ENCODE data around the gene GCNT1.
"Not testable (repeated sequence)": the region's sequence is repeated elsewhere in the genome, so short reads cannot be mapped to it uniquely, and the experiment has no call there.

GCNT1 gene

GRCh38 chr9:76510041-76510440, 51.1 kb downstream of the GCNT1 start:
- Histone ChIP-seq H3K4me1 (ENCODE audit: insufficient read depth, low read length) (no peaks in the 10 kb centered on the region), H3K27ac (ENCODE audit: low read depth, low read length) (no peak overlapping the region)

GRCh38 chr9:76510446-76510845, 51.5 kb downstream of the GCNT1 start:
- Histone ChIP-seq H3K4me1 (ENCODE audit: insufficient read depth, low read length) (no peaks in the 10 kb centered on the region), H3K4me3 (ENCODE audit: low read depth in 1 of 2, low read length in 2 of 2) (no peak overlapping the region), H3K27ac (ENCODE audit: low read depth, low read length) (no peak overlapping the region), H3K9ac (ENCODE audit: low read length) (no peak overlapping the region), H3K27me3 (ENCODE audit: control insufficient read depth in 1 of 2, insufficient read depth in 2 of 2, low read length in 2 of 2) (no peaks in the 10 kb centered on the region), H3K9me3 (ENCODE audit: low read length) (no peaks in the 10 kb centered on the region), H3K36me3 (ENCODE audit: insufficient read depth, low read length) (no peaks in the 10 kb centered on the region)

More at GRCh38 chr9:76510041-76510440, 51.1 kb downstream of the GCNT1 start:
- Histone ChIP-seq H3K27me3 (ENCODE audit: control insufficient read depth in 1 of 2, insufficient read depth in 2 of 2, low read length in 2 of 2) (no peaks in the 10 kb centered on the region), H3K9ac (ENCODE audit: low read length) (no peak overlapping the region), H3K9me3 (ENCODE audit: low read length) (no peaks in the 10 kb centered on the region), H3K4me3 (ENCODE audit: low read depth in 1 of 2, low read length in 2 of 2) (no peak overlapping the region), H3K36me3 (ENCODE audit: insufficient read depth, low read length) (no peaks in the 10 kb centered on the region)

GRCh38 chr9:76512826-76513225, 53.8 kb downstream of the GCNT1 start:
- Histone ChIP-seq H3K9ac (ENCODE audit: low read length) (no peak overlapping the region), H3K36me3 (ENCODE audit: insufficient read depth, low read length) (no peaks in the 10 kb centered on the region), H3K4me1 (ENCODE audit: insufficient read depth, low read length) (no peaks in the 10 kb centered on the region), H3K4me3 (ENCODE audit: low read depth in 1 of 2, low read length in 2 of 2) (no peak overlapping the region), H3K9me3 (ENCODE audit: low read length) (no peaks in the 10 kb centered on the region), H3K27ac (ENCODE audit: low read depth, low read length) (no peak overlapping the region), H3K27me3 (ENCODE audit: control insufficient read depth in 1 of 2, insufficient read depth in 2 of 2, low read length in 2 of 2) (no peaks in the 10 kb centered on the region)

- no peaks in the 10 kb centered on the region for H3K9me3 ChIP-seq (ENCODE audit: low read length)
- no peaks in the 10 kb centered on the region for H3K36me3 ChIP-seq (ENCODE audit: insufficient read depth, low read length)
- H3K4me1 ChIP-seq (ENCODE audit: insufficient read depth, low read length), result no peaks in the 10 kb centered on the region
- no peaks in the 10 kb centered on the region for H3K27me3 ChIP-seq (ENCODE audit: control insufficient read depth in 1 of 2, insufficient read depth in 2 of 2, low read length in 2 of 2)
- no peak overlapping the region for H3K9ac ChIP-seq (ENCODE audit: low read length)
- no peak overlapping the region for H3K27ac ChIP-seq (ENCODE audit: low read depth, low read length)
- no peak overlapping the region for H3K4me3 ChIP-seq (ENCODE audit: low read depth in 1 of 2, low read length in 2 of 2)
Observed at GRCh38 chr9:76516350-76516749, 57.4 kb downstream of the GCNT1 start.

- Histone ChIP-seq H3K9me3 (ENCODE audit: low read length) (no peaks in the 10 kb centered on the region), H3K4me3 (ENCODE audit: low read depth in 1 of 2, low read length in 2 of 2) (no peak overlapping the region), H3K27me3 (ENCODE audit: control insufficient read depth in 1 of 2, insufficient read depth in 2 of 2, low read length in 2 of 2) (no peaks in the 10 kb centered on the region), H3K9ac (ENCODE audit: low read length) (no peak overlapping the region), H3K36me3 (ENCODE audit: insufficient read depth, low read length) (no peaks in the 10 kb centered on the region), H3K27ac (ENCODE audit: low read depth, low read length) (no peak overlapping the region), H3K4me1 (ENCODE audit: insufficient read depth, low read length) (no peaks in the 10 kb centered on the region)
Observed at GRCh38 chr9:76516871-76517270, 57.9 kb downstream of the GCNT1 start.

- H3K36me3 ChIP-seq (ENCODE audit: insufficient read depth, low read length), result no peaks in the 10 kb centered on the region
- no peaks in the 10 kb centered on the region for H3K9me3 ChIP-seq (ENCODE audit: low read length)
- no peak overlapping the region for H3K27ac ChIP-seq (ENCODE audit: low read depth, low read length)
- H3K27me3 ChIP-seq (ENCODE audit: control insufficient read depth in 1 of 2, insufficient read depth in 2 of 2, low read length in 2 of 2), result no peaks in the 10 kb centered on the region
- H3K4me1 ChIP-seq (ENCODE audit: insufficient read depth, low read length), result no peaks in the 10 kb centered on the region
- no peak overlapping the region for H3K4me3 ChIP-seq (ENCODE audit: low read depth in 1 of 2, low read length in 2 of 2)
- H3K9ac ChIP-seq (ENCODE audit: low read length), result no peak overlapping the region
Observed at GRCh38 chr9:76519075-76519835, 60.3 kb downstream of the GCNT1 start.

- Histone ChIP-seq H3K9me3 (ENCODE audit: low read length) (no peaks in the 10 kb centered on the region), H3K27me3 (ENCODE audit: control insufficient read depth in 1 of 2, insufficient read depth in 2 of 2, low read length in 2 of 2) (no peaks in the 10 kb centered on the region), H3K4me3 (ENCODE audit: low read depth in 1 of 2, low read length in 2 of 2) (no peak overlapping the region), H3K27ac (ENCODE audit: low read depth, low read length) (no peak overlapping the region), H3K9ac (ENCODE audit: low read length) (no peak overlapping the region), H3K36me3 (ENCODE audit: insufficient read depth, low read length) (no peaks in the 10 kb centered on the region), H3K4me1 (ENCODE audit: insufficient read depth, low read length) (no peaks in the 10 kb centered on the region)
Observed at GRCh38 chr9:76521244-76521681, 62.3 kb downstream of the GCNT1 start.

GRCh38 chr9:76521906-76522305, 62.9 kb downstream of the GCNT1 start:
- no peak overlapping the region for H3K27ac ChIP-seq (ENCODE audit: low read depth, low read length)
- H3K9me3 ChIP-seq (ENCODE audit: low read length), result no peaks in the 10 kb centered on the region
- H3K4me3 ChIP-seq (ENCODE audit: low read depth in 1 of 2, low read length in 2 of 2), result no peak overlapping the region
- H3K4me1 ChIP-seq (ENCODE audit: insufficient read depth, low read length), result no peaks in the 10 kb centered on the region
- no peak overlapping the region for H3K9ac ChIP-seq (ENCODE audit: low read length)
- H3K36me3 ChIP-seq (ENCODE audit: insufficient read depth, low read length), result no peaks in the 10 kb centered on the region
- no peaks in the 10 kb centered on the region for H3K27me3 ChIP-seq (ENCODE audit: control insufficient read depth in 1 of 2, insufficient read depth in 2 of 2, low read length in 2 of 2)

GRCh38 chr9:76523617-76524200, 64.7 kb downstream of the GCNT1 start:
- H3K9me3 ChIP-seq (ENCODE audit: low read length); H3K9ac ChIP-seq (ENCODE audit: low read length); H3K4me3 ChIP-seq (ENCODE audit: low read depth in 1 of 2, low read length in 2 of 2); H3K36me3 ChIP-seq (ENCODE audit: insufficient read depth, low read length); H3K4me1 ChIP-seq (ENCODE audit: insufficient read depth, low read length); H3K27me3 ChIP-seq (ENCODE audit: control insufficient read depth in 1 of 2, insufficient read depth in 2 of 2, low read length in 2 of 2); H3K27ac ChIP-seq (ENCODE audit: low read depth, low read length): not testable (repeated sequence)

- Histone ChIP-seq H3K27ac (ENCODE audit: low read depth, low read length) (no peak overlapping the region), H3K27me3 (ENCODE audit: control insufficient read depth in 1 of 2, insufficient read depth in 2 of 2, low read length in 2 of 2) (no peaks in the 10 kb centered on the region), H3K9me3 (ENCODE audit: low read length) (no peaks in the 10 kb centered on the region)
Observed at GRCh38 chr9:76525196-76525595, 66.2 kb downstream of the GCNT1 start.

GRCh38 chr9:76526026-76526425, 67.0 kb downstream of the GCNT1 start:
- H3K9ac ChIP-seq (ENCODE audit: low read length), result no peak overlapping the region
- H3K36me3 ChIP-seq (ENCODE audit: insufficient read depth, low read length), result no peaks in the 10 kb centered on the region
- H3K27me3 ChIP-seq (ENCODE audit: control insufficient read depth in 1 of 2, insufficient read depth in 2 of 2, low read length in 2 of 2), result no peaks in the 10 kb centered on the region
- H3K4me1 ChIP-seq (ENCODE audit: insufficient read depth, low read length), result no peaks in the 10 kb centered on the region
- no peaks in the 10 kb centered on the region for H3K9me3 ChIP-seq (ENCODE audit: low read length)
- no peak overlapping the region for H3K27ac ChIP-seq (ENCODE audit: low read depth, low read length)
- no peak overlapping the region for H3K4me3 ChIP-seq (ENCODE audit: low read depth in 1 of 2, low read length in 2 of 2)

More at GRCh38 chr9:76525196-76525595, 66.2 kb downstream of the GCNT1 start:
- Histone ChIP-seq H3K4me1 (ENCODE audit: insufficient read depth, low read length) (no peaks in the 10 kb centered on the region), H3K9ac (ENCODE audit: low read length) (no peak overlapping the region), H3K36me3 (ENCODE audit: insufficient read depth, low read length) (no peaks in the 10 kb centered on the region), H3K4me3 (ENCODE audit: low read depth in 1 of 2, low read length in 2 of 2) (no peak overlapping the region)

- no peaks in the 10 kb centered on the region for H3K4me1 ChIP-seq (ENCODE audit: insufficient read depth, low read length)
- H3K4me3 ChIP-seq (ENCODE audit: low read depth in 1 of 2, low read length in 2 of 2), result no peak overlapping the region
- H3K9ac ChIP-seq (ENCODE audit: low read length), result no peak overlapping the region
- no peak overlapping the region for H3K27ac ChIP-seq (ENCODE audit: low read depth, low read length)
- H3K9me3 ChIP-seq (ENCODE audit: low read length), result no peaks in the 10 kb centered on the region
- no peaks in the 10 kb centered on the region for H3K36me3 ChIP-seq (ENCODE audit: insufficient read depth, low read length)
- no peaks in the 10 kb centered on the region for H3K27me3 ChIP-seq (ENCODE audit: control insufficient read depth in 1 of 2, insufficient read depth in 2 of 2, low read length in 2 of 2)
Observed at GRCh38 chr9:76528056-76528455, 69.1 kb downstream of the GCNT1 start.
